Measurements from ENCODE around the gene SUGCT.
"Not testable (repeated sequence)": the region's sequence is repeated elsewhere in the genome, so short reads cannot be mapped to it uniquely, and the experiment has no call there.

The SUGCT gene

GRCh38 chr7:40200791-40201190 is 66.0 kb downstream of the SUGCT start:
- Histone ChIP-seq H3K36me3 (ENCODE audit: control insufficient read depth, insufficient read depth, low read length) (no peaks in the 10 kb centered on the region), H3K9ac (ENCODE audit: low read depth, low read length) (no peak overlapping the region), H3K4me3 (ENCODE audit: low read depth, low read length) (no peak overlapping the region), H3K9me3 (ENCODE audit: control insufficient read depth, insufficient read depth, low read length) (no peaks in the 10 kb centered on the region), H3K27me3 (ENCODE audit: control insufficient read depth, insufficient read depth, low read length) (no peaks in the 10 kb centered on the region), H3K27ac (ENCODE audit: low read depth, low read length) (no peak overlapping the region), H3K4me1 (ENCODE audit: control insufficient read depth, insufficient read depth, low read length) (no peaks in the 10 kb centered on the region)

DNA sequence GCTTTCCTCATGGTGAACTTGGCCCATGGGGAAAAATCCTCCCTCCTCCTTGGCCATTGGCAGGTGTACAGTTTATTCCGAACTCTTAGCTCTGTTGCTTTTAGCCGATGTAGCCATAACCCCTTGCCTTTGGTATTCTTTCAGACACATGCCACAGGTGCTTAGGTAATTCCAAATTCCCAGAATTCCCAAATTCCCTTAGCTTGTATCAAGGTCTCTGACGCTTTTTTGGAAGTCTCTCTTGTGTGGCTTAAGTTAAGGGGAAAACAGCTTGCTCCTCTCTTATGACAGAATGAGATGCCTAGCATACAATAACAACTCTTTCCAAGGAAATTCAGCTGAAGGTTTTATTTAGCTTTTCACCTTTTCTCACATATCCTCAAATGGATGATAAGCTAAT is 68.0 kb downstream of the SUGCT start:
- no peaks in the 10 kb centered on the region for H3K36me3 ChIP-seq (ENCODE audit: control insufficient read depth, insufficient read depth, low read length)
- H3K27ac ChIP-seq (ENCODE audit: low read depth, low read length): no peak overlapping the region
- no peak overlapping the region for H3K9ac ChIP-seq (ENCODE audit: low read depth, low read length)
- no peaks in the 10 kb centered on the region for H3K4me1 ChIP-seq (ENCODE audit: control insufficient read depth, insufficient read depth, low read length)
- no peaks in the 10 kb centered on the region for H3K9me3 ChIP-seq (ENCODE audit: control insufficient read depth, insufficient read depth, low read length)
- H3K27me3 ChIP-seq (ENCODE audit: control insufficient read depth, insufficient read depth, low read length): no peaks in the 10 kb centered on the region
- no peak overlapping the region for H3K4me3 ChIP-seq (ENCODE audit: low read depth, low read length)

GRCh38 chr7:40204581-40204980 is 69.8 kb downstream of the SUGCT start:
- Histone ChIP-seq H3K4me3 (ENCODE audit: low read depth, low read length) (no peak overlapping the region), H3K27ac (ENCODE audit: low read depth, low read length) (no peak overlapping the region), H3K27me3 (ENCODE audit: control insufficient read depth, insufficient read depth, low read length) (no peaks in the 10 kb centered on the region), H3K36me3 (ENCODE audit: control insufficient read depth, insufficient read depth, low read length) (no peaks in the 10 kb centered on the region), H3K9ac (ENCODE audit: low read depth, low read length) (no peak overlapping the region), H3K9me3 (ENCODE audit: control insufficient read depth, insufficient read depth, low read length) (no peaks in the 10 kb centered on the region), H3K4me1 (ENCODE audit: control insufficient read depth, insufficient read depth, low read length) (no peaks in the 10 kb centered on the region)

DNA sequence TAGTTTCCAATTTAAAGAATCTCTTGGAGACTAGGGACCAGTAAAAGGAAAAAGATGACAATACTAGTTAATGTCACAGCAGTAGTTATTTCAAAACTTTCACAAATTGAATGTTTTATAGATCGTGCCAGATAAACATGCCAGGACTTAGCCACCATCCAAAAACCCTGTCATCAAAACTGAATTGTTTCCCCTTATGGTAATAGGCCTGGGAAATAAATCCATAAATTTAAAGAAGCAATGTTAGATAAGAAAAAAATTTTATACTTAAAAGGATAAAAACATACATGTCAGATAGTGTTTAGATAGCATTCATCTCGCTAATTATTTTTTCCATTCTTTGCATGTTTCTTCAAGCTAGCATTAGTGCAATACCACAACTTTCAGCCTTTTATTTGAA is 71.2 kb downstream of the SUGCT start:
- H3K9me3 ChIP-seq (ENCODE audit: control insufficient read depth, insufficient read depth, low read length): no peaks in the 10 kb centered on the region
- H3K4me1 ChIP-seq (ENCODE audit: control insufficient read depth, insufficient read depth, low read length): no peaks in the 10 kb centered on the region
- H3K9ac ChIP-seq (ENCODE audit: low read depth, low read length): no peak overlapping the region
- no peaks in the 10 kb centered on the region for H3K27me3 ChIP-seq (ENCODE audit: control insufficient read depth, insufficient read depth, low read length)
- no peaks in the 10 kb centered on the region for H3K36me3 ChIP-seq (ENCODE audit: control insufficient read depth, insufficient read depth, low read length)
- H3K27ac ChIP-seq (ENCODE audit: low read depth, low read length): no peak overlapping the region
- H3K4me3 ChIP-seq (ENCODE audit: low read depth, low read length): no peak overlapping the region

- Histone ChIP-seq H3K27ac (ENCODE audit: low read depth, low read length) (no peak overlapping the region), H3K9ac (ENCODE audit: low read depth, low read length) (no peak overlapping the region), H3K4me3 (ENCODE audit: low read depth, low read length) (no peak overlapping the region), H3K36me3 (ENCODE audit: control insufficient read depth, insufficient read depth, low read length) (no peaks in the 10 kb centered on the region), H3K27me3 (ENCODE audit: control insufficient read depth, insufficient read depth, low read length) (no peaks in the 10 kb centered on the region), H3K9me3 (ENCODE audit: control insufficient read depth, insufficient read depth, low read length) (no peaks in the 10 kb centered on the region), H3K4me1 (ENCODE audit: control insufficient read depth, insufficient read depth, low read length) (no peaks in the 10 kb centered on the region)
Measured at GRCh38 chr7:40211276-40212003, 76.6 kb downstream of the SUGCT start.

GRCh38 chr7:40213291-40213690 is 78.5 kb downstream of the SUGCT start:
- Histone ChIP-seq H3K9ac (ENCODE audit: low read depth, low read length) (no peak overlapping the region), H3K27ac (ENCODE audit: low read depth, low read length) (no peak overlapping the region), H3K9me3 (ENCODE audit: control insufficient read depth, insufficient read depth, low read length) (no peaks in the 10 kb centered on the region), H3K4me1 (ENCODE audit: control insufficient read depth, insufficient read depth, low read length) (no peaks in the 10 kb centered on the region), H3K27me3 (ENCODE audit: control insufficient read depth, insufficient read depth, low read length) (no peaks in the 10 kb centered on the region), H3K4me3 (ENCODE audit: low read depth, low read length) (no peak overlapping the region), H3K36me3 (ENCODE audit: control insufficient read depth, insufficient read depth, low read length) (no peaks in the 10 kb centered on the region)

DNA sequence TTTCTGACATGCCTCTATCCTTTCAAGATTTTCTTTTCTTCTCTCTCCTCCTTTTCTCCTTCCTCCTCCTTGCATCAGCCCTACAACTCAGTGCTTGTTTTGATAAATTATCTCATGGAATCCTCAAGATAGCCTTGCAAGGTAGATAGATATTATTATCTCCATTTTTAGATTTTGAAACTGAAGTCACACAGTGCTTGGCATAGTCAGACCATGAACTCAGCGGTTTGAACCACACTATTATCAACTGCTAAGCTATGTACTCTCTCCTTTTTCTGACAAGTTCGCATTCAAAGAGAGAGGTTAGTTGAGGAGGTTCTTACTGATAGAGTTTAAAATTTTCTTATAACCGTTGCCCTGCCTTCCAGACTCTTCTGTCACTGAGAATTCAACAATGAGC is 79.1 kb downstream of the SUGCT start:
- Histone ChIP-seq H3K27me3 (ENCODE audit: control insufficient read depth, insufficient read depth, low read length) (no peaks in the 10 kb centered on the region), H3K36me3 (ENCODE audit: control insufficient read depth, insufficient read depth, low read length) (no peaks in the 10 kb centered on the region), H3K4me3 (ENCODE audit: low read depth, low read length) (no peak overlapping the region), H3K4me1 (ENCODE audit: control insufficient read depth, insufficient read depth, low read length) (no peaks in the 10 kb centered on the region), H3K9me3 (ENCODE audit: control insufficient read depth, insufficient read depth, low read length) (no peaks in the 10 kb centered on the region), H3K27ac (ENCODE audit: low read depth, low read length) (no peak overlapping the region), H3K9ac (ENCODE audit: low read depth, low read length) (no peak overlapping the region)

DNA sequence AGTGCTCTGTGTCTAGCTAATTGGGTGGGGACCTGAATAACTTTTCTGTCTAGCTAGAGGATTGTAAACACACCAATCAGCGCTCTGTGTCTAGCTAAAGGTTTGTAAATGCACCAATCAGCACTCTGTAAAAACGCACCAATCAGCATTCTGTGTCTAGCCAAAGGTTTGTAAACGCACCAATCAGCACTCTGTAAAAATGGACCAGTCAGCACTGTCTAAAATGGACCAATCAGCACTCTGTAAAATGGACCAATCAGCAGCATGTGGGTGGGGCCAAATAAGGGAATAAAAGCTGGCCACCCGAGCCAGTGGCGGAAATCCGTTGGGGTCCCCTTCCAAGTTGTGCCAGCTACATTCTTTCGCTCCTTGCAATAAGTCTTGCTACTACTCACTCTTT is 83.8 kb downstream of the SUGCT start:
- not testable (repeated sequence) for H3K4me1 ChIP-seq (ENCODE audit: control insufficient read depth, insufficient read depth, low read length); H3K27me3 ChIP-seq (ENCODE audit: control insufficient read depth, insufficient read depth, low read length); H3K4me3 ChIP-seq (ENCODE audit: low read depth, low read length); H3K9ac ChIP-seq (ENCODE audit: low read depth, low read length); H3K36me3 ChIP-seq (ENCODE audit: control insufficient read depth, insufficient read depth, low read length); H3K27ac ChIP-seq (ENCODE audit: low read depth, low read length); H3K9me3 ChIP-seq (ENCODE audit: control insufficient read depth, insufficient read depth, low read length)

GRCh38 chr7:40219917-40220316 is 85.1 kb downstream of the SUGCT start:
- no peak overlapping the region for H3K9ac ChIP-seq (ENCODE audit: low read depth, low read length)
- H3K27me3 ChIP-seq (ENCODE audit: control insufficient read depth, insufficient read depth, low read length): no peaks in the 10 kb centered on the region
- H3K4me3 ChIP-seq (ENCODE audit: low read depth, low read length): no peak overlapping the region
- no peaks in the 10 kb centered on the region for H3K4me1 ChIP-seq (ENCODE audit: control insufficient read depth, insufficient read depth, low read length)
- H3K27ac ChIP-seq (ENCODE audit: low read depth, low read length): no peak overlapping the region
- H3K36me3 ChIP-seq (ENCODE audit: control insufficient read depth, insufficient read depth, low read length): no peaks in the 10 kb centered on the region
- no peaks in the 10 kb centered on the region for H3K9me3 ChIP-seq (ENCODE audit: control insufficient read depth, insufficient read depth, low read length)

DNA sequence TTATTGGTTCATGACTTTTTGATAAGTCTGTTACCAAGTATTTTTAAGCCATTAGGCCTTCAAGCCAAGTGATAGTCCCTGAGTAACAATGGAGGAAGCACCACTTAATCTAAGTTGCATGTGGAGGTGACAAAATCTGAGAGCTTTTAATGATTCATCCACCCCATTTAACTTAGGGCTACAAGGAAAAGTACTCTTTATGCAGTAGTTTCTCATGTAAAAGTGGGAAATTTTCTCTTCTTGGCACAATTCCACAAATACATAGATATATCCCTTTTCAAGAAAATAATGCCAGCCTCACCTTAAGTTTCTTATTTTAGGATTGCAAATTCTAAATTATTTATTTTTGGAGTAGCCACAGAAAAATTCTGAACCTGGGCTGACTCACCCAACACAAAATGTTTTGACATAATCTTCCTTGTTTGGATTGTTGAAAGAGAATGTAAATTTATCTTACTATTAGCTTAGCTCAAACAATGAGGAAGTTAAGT is 85.7 kb downstream of the SUGCT start:
- no peaks in the 10 kb centered on the region for H3K27me3 ChIP-seq (ENCODE audit: control insufficient read depth, insufficient read depth, low read length)
- no peaks in the 10 kb centered on the region for H3K9me3 ChIP-seq (ENCODE audit: control insufficient read depth, insufficient read depth, low read length)
- no peaks in the 10 kb centered on the region for H3K4me1 ChIP-seq (ENCODE audit: control insufficient read depth, insufficient read depth, low read length)
- H3K27ac ChIP-seq (ENCODE audit: low read depth, low read length): no peak overlapping the region
- no peaks in the 10 kb centered on the region for H3K36me3 ChIP-seq (ENCODE audit: control insufficient read depth, insufficient read depth, low read length)
- no peak overlapping the region for H3K9ac ChIP-seq (ENCODE audit: low read depth, low read length)
- no peak overlapping the region for H3K4me3 ChIP-seq (ENCODE audit: low read depth, low read length)

- H3K4me3 ChIP-seq (ENCODE audit: low read depth, low read length): no peak overlapping the region
- no peaks in the 10 kb centered on the region for H3K4me1 ChIP-seq (ENCODE audit: control insufficient read depth, insufficient read depth, low read length)
- H3K9ac ChIP-seq (ENCODE audit: low read depth, low read length): no peak overlapping the region
- no peak overlapping the region for H3K27ac ChIP-seq (ENCODE audit: low read depth, low read length)
- H3K27me3 ChIP-seq (ENCODE audit: control insufficient read depth, insufficient read depth, low read length): no peaks in the 10 kb centered on the region
- no peaks in the 10 kb centered on the region for H3K9me3 ChIP-seq (ENCODE audit: control insufficient read depth, insufficient read depth, low read length)
- no peaks in the 10 kb centered on the region for H3K36me3 ChIP-seq (ENCODE audit: control insufficient read depth, insufficient read depth, low read length)
Measured at GRCh38 chr7:40221836-40222235, 87.0 kb downstream of the SUGCT start.
